Astrocyte (in vitro differentiated cells and primary cell): Measurements from ENCODE around the gene LIME1.

Experiments used
- CTCF ChIP-seq: IDR thresholded peaks from 2 replicates; pipeline ENCODE4 v1.5.1; 2011; ENCODE audit warnings: low read depth, mild to moderate bottlenecking, inconsistent platforms, low read length, moderate library complexity; ENCODE audit not compliant: insufficient read depth
- EZH2 ChIP-seq: IDR thresholded peaks from 2 replicates; pipeline ENCODE4 v1.6.1; 2012; ENCODE audit warnings: mild to moderate bottlenecking, low read length, inconsistent platforms; ENCODE audit not compliant: insufficient read depth

DNA sequence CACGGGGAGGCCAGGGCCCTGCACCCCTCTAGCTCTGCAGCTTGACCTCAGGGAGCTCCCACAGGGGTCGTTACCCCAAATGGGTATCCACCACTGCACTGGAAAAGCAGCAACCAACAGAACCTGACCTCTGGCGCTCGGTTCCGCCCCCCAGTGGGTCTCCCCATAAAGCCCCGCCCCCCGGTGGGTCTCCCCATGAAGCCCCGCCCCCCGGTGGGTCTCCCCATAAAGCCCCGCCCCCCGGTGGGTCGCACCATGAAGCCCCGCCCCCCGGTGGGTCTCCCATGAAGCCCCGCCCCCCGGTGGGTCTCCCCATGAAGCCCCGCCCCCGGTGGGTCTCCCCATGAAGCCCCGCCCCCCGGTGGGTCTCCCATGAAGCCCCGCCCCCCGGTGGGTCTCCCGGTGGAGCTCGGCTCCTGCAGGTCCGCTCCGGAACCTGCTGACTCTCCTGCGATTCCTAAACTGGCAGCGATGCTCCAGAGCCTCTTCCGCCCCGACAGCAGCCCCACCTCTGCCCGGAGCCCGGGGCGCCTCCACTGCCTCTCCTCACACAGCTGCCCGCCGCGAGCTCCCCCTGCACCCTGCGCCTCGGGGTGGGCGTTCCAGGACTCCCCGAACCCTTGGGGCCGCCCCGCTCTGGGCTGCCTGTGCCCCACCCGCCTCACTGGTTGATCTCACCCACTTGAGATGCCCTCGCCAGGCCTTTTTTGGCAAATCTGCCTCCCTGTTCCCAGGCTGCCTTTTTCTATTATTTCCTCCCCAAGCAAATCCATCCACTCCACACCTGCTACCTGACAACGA, 15.2 kb downstream of the LIME1 start:
- TF ChIP-seq CTCF (no peak), EZH2 (no peak)
